Mucosa of descending colon (tissue), 3 donors: ENCODE measurements around the gene MYZAP. TPM values are rescaled to one million over a fixed set of nuclear protein-coding genes. Genes with fewer than 3 reads are reported as not detected.
A peak's percentile ranks its signal among the peaks of the same experiment; 100 is the strongest.

Experiments used
- ATAC-seq: fragments of 200-7000 bp; cut with Tn5 transposase; one replicate; pipeline ENCODE4 v1.9.1; 2020; ENCODE audit warnings: mild to moderate bottlenecking, moderate library complexity
- DNase-seq, 3 donors: peaks; one replicate each; pipeline ENCODE4 v3.0.0-alpha.2; 2020
- H3K36me3 ChIP-seq: fragments of 200-600 bp; one replicate; pipeline ENCODE4 v1.8.0; 2021; ENCODE audit warnings: low read depth, mild to moderate bottlenecking
- H3K4me1 ChIP-seq: fragments of 200-600 bp; one replicate; pipeline ENCODE4 v1.8.0; 2021; ENCODE audit warnings: low read depth, mild to moderate bottlenecking
- H3K4me3 ChIP-seq: fragments of 200-600 bp; one replicate; pipeline ENCODE4 v1.8.0; 2021; ENCODE audit warnings: mild to moderate bottlenecking
- H3K9me3 ChIP-seq: fragments of 200-600 bp; one replicate; pipeline ENCODE4 v1.8.0; 2021; ENCODE audit warnings: mild to moderate bottlenecking
- CTCF ChIP-seq: fragments of 200-600 bp; IDR thresholded peaks from one replicate; pipeline ENCODE4 v1.8.0; 2022; ENCODE audit warnings: antibody characterized with exemption, mild to moderate bottlenecking
- intact Hi-C, 2 donors: fragments of 100-400 bp; cut with DNase I in 1 of 2; cut with micrococcal nuclease in 1 of 2; formaldehyde crosslinking; loops; one replicate each; pipeline versions ENCODE4 v1.11.0 to v1.11.1; 2022; cut with DNase I, micrococcal nuclease
- long read RNA-seq, 2 donors: library from polyadenylated mRNA; unstranded; transcript quantifications; one replicate each; pipeline ENCODE4 v2.0.0, GENCODE V29; 2019 to 2021
- total RNA-seq, 3 donors: library from RNA; stranded (reverse); fragmentation: NEBNext Ultra II Directional in 2 of 3; extraction: Animal tissue kit (Norgen Biotek cat#: 25700) in 2 of 3; gene quantifications; one replicate each; pipeline versions ENCODE4 v1.2.1 to v1.2.4, GENCODE V29; 2021 to 2023
- donor health status: DM: no; HTN: no; CAD: no; lungs with moderate emphysema.
- donor health status: DM: no; HTN: no; CAD: no.
- donor health status: DM: no; HTN: yes; CAD: no.

MYZAP gene
- total RNA-seq, result 10 to 100 TPM; 17.5 to 18.8 (median 17.9) TPM
- long read RNA-seq, donor 1, transcript MYZAP-201 (13 exons, 2,361 nt), result major isoform, 39 of 44 reads
- long read RNA-seq, donor 1, partial matches to known transcripts, result 0 of 44 reads
- long read RNA-seq, donor 1, other reads (novel, unspliced or antisense), result 3 of 44 reads
- long read RNA-seq, donor 2, transcript MYZAP-201 (13 exons, 2,361 nt), result major isoform, 9 of 11 reads
- long read RNA-seq, donor 2, partial matches to known transcripts, result 1 of 11 reads
- long read RNA-seq, donor 2, other reads (novel, unspliced or antisense), result 1 of 11 reads

GRCh38 chr15:57591822-57592367 is at the start of gene MYZAP:
TSS of gene MYZAP (plus strand) at chr15:57591904. CDS start at chr15:57592035, 131 bp downstream.
- no peak for TF ChIP-seq CTCF
- H3K4me3 ChIP-seq, result peak within 1 kb of the TSS; percentile 27
- intact Hi-C loops, result no loop called here
- H3K4me1 ChIP-seq, result peaks cover 8% of the 10 kb centered on the region
- no peaks in the 10 kb centered on the region for H3K9me3 ChIP-seq
- H3K36me3 ChIP-seq, result no peaks in the 10 kb centered on the region
- ATAC-seq (peak; percentile 90), DNase-seq (peak; percentile 81 to 90 (median 81))

GRCh38 chr15:57542505-57542817 is 49.2 kb upstream of the MYZAP start:
- ATAC-seq (no peak), DNase-seq (no peak)
- peaks cover 7% of the 10 kb centered on the region for H3K4me1 ChIP-seq
- no peak overlapping the region for H3K4me3 ChIP-seq
- intact Hi-C loops, result no loop called here
- no peak for TF ChIP-seq CTCF
- no peaks in the 10 kb centered on the region for H3K36me3 ChIP-seq
- no peaks in the 10 kb centered on the region for H3K9me3 ChIP-seq

- H3K4me3 ChIP-seq, result no peak overlapping the region
- ATAC-seq (no peak), DNase-seq (no peak)
- H3K9me3 ChIP-seq, result no peaks in the 10 kb centered on the region
- intact Hi-C loops, result no loop called here
- H3K4me1 ChIP-seq, result peaks cover 10% of the 10 kb centered on the region
- H3K36me3 ChIP-seq, result no peaks in the 10 kb centered on the region
- TF ChIP-seq CTCF, result no peak
These were observed 46.7 kb upstream of the MYZAP start for GRCh38 chr15:57544848-57545480.

- intact Hi-C loops, result no loop called here
- no peak for TF ChIP-seq CTCF
- DNase-seq (no peak), ATAC-seq (no peak)
- Histone ChIP-seq H3K9me3 (no peaks in the 10 kb centered on the region), H3K36me3 (no peaks in the 10 kb centered on the region), H3K4me3 (no peak overlapping the region), H3K4me1 (peaks cover 17% of the 10 kb centered on the region)
These were observed 45.7 kb upstream of the MYZAP start for GRCh38 chr15:57545995-57546394.

- Histone ChIP-seq H3K4me3 (no peak overlapping the region), H3K4me1 (peaks cover 17% of the 10 kb centered on the region), H3K9me3 (no peaks in the 10 kb centered on the region), H3K36me3 (no peaks in the 10 kb centered on the region)
- ATAC-seq, result no peak
- intact Hi-C loops, result no loop called here
- no peak for TF ChIP-seq CTCF
- no peak for DNase-seq
These were observed 44.4 kb upstream of the MYZAP start for GRCh38 chr15:57547243-57547755.
